ENCODE data around the gene TCAF1.
"Not testable (repeated sequence)": the region's sequence is repeated elsewhere in the genome, so short reads cannot be mapped to it uniquely, and the experiment has no call there.

Gene TCAF1

DNA sequence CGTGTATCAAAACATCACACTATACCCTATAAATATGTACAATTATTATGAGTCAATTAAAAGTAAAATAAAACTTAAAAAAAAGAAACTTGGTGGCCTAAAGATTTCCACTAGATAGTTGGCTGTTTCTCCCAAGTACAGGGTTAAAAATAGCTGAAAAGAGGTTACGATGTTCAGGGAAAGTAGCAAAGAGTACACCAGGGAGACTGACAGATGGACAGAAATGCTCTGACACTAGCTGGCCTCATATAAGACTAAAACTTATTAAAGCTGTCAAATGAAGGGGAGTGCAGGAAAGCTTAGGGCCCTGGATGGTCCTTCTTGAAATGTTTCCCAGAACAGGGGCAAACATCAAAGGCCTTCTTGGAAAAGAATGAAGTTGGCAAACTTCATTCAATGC is 51.3 kb downstream of the TCAF1 start:
- DNase-seq = no peak

DNA sequence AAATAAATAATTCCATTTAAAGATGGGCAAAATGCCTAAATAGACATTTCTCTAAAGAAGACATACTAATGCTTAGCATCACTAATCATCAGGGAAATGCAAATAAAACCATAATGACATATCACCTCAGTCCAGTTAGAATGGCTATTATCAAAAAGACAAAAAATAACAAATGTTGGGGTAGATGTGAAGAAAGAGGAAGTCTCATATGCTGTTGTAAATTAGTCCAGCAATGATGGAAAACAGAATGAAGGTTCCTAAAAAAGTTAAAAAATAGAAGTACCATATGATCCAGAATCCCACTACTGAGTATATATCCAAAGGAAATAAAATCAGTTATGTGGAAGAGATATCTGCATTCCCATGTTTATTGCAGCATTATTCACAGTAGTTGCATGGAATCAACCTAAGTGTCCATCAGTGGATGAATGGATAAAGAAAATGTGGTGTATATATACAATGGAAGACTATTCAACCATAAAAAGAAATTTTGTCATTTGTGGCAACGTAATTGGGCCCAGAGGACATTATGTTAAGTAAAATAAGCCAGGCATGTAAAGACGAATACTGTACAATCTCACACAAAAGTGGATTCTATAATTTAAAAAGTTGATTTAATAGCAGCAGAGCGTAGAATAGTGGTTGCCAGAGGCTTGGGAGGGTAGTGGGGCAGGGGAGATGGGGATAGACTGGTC is 52.0 kb downstream of the TCAF1 start:
- DNase-seq = no peak

DNA sequence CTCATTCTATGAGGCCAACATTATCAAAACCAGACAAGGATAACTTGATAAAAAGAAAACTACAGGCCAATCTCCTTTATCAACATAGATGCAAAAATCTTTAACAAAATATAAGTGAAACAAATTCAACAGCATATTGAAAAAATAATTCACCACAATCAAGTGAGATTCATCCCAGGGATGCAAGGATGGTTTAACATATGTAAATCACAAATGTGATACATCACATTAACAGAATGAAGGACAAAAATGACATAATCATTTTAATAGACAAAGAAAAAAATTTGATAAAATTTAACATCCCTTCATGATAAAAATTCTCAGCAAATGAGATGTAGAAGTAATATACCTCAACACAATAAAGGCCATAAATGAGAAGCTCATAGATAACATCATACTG is 53.8 kb downstream of the TCAF1 start:
- no peak for DNase-seq

DNA sequence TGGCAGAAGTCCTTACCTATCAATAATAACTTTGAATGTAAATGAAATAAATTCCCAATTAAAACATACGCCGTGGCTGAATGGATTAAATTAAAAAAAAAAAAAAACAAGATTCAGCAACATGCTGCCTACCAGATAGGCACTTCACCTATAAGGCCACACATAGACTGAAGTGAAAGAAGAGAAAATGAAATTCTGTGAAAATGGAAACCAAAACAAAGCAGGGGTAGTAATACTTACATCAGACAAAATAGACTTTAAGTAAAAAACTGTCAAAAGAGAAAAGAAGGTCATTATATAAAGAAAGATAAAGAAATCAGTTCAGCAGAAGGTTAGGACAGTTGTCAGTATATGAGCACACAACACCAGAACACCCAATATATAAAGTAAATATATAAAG is 55.3 kb downstream of the TCAF1 start:
- DNase-seq = no peak

DNA sequence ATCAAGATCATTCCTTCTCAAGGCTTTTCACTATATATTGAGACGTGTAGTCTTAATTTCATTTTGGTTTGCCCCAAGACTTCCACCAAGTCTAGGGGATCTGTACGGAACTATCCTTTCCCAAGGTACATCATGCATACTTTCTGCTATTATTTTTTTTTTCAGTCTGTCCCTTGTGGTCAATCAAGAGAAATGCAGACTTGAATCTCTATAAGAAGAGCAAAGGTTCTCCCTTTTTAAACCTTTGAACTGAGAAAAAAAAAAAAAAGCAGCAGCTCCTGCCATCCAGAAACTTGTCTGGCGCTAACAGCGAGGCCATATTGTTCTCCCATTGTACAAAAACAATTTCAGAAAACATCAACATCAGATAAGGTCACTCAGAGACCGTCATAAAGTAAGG is 60.3 kb downstream of the TCAF1 start:
- not testable (repeated sequence) for DNase-seq

DNA sequence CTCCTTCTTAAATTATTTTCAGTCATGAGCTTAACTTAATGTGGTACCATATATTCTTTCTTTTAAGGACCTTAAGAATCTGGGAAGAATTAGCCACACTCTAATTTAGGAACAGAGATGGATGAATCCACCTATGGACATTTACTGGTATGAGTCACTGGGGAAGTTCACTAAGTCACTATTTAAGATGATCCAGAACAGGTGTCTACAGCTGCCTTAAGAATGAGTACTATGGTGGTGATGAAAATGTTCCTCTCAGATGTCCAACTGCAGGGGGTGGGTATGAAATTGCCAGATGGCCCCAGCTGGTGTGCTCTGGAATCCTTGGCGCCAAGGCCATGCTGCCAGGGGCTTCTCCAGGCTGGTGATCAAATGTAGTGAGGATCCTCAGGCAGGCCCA is 61.9 kb downstream of the TCAF1 start:
- not testable (repeated sequence) for DNase-seq

DNA sequence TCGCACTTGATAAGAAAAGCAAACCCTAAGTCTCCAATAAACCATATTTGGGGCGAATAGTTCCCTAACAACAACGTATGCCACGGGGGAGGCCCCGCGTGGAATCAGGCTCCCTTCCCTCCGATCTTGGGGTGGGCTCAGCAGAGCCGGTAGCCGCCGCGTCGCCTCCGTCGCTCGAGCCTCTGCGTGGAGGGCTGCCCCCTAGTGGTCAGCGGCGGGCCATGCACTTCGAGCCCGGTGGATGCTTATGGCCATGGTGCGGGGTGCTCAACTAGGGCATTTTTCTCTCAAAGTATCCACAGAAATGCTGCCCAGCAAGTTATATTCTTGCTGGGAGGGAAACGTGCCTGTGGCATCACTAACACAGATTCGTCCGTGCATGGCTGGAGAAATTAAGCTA is 64.8 kb downstream of the TCAF1 start:
- DNase-seq = peak; percentile 97

DNA sequence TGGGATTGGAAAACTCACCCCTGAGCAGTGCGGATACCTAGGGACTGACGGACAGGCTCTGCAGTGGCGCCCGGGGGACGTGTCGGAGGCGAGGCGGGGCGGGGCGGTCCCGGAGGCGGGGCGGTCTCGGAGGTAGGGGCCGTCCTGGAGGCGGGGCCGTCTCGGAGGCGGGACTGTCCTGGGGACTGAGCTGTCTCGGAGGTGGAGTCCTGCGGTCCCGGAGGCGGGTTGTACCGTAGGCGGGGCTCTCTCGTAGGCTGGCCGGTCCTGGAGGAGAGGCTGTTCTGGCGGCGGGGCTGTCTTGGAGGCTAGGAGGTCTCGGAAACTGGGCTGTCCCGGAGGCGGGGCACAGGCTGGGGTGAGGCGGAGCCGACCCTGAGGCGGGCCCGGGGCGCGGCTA is 65.4 kb downstream of the TCAF1 start:
- DNase-seq = peak; percentile 94 to 95

DNA sequence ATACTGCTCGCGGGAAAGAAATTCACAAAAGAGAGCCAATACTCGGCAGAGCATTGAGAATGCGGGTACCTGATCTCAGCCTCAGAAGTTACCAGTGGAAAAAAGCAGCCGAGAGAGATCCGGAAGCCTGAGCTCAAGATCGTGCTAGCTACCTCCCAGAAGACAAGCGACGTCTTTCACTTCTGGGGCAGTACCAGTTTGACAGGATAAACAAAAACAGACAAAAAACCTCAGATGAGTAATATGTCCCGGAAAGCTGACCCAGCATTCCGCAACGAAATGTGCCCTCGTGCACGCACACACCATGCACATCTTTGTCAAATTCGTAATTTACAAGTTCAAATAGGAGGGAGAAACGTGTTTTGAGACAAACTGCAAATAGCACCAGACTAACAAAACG is 65.9 kb downstream of the TCAF1 start:
- DNase-seq = not testable (repeated sequence)

DNA sequence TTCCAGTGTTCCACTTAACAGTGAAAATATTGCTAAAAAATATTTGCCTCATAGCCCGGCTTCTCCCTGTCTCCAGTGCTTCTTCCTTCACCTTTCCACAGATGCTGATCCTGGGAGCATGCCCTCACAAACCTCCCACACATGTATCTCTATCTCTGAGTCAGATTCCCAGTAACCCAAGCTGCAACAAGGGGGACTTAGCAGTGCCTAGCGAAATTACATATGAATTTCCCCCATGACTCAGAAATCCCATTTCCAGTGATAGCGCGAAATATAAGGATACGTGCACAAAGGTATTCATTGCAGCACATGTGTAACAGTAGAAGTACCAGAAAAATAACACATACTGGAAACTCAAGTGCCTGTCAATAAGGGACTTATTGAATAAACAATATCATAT is 75.4 kb downstream of the TCAF1 start:
- not testable (repeated sequence) for DNase-seq

DNA sequence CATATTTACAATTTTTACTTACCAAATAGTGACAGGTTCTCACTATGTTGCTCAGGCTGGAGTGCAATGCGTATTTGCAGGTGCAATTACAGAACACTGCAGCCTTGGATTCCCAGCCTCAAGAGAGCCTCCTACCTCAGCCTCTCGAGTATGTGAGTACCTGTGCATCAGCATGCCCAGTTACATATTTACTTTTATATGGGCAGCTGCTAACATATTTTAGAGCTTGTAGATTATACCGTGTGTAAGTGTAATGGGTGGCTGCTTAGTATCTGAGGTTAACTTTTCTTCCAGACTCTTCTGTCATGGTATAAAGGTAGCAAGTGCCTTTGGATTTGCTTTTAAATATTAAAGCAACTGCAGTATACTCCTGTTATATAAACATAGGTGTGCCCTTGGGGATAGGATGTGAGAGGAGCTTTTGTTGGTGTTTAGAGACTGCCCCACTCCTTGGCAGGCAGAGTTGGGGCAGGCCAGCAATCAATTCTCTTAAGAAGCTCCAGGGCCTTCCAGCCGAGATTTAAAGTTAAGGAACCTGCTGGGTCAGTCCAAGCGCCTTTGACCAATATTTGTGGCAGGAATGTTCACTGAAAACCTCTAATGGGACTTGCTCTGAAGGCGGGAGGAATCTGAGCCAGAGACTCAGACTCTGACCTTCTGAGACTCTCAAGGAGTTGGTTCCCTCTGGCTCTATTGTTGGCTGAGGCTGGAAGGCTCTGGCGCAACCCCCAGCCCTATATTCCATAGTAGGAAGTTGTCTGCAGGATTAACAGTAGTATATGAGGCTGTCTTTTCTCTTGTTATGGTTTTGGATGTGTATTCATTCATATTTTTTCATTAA is 77.5 kb downstream of the TCAF1 start:
- not testable (repeated sequence) for DNase-seq

DNA sequence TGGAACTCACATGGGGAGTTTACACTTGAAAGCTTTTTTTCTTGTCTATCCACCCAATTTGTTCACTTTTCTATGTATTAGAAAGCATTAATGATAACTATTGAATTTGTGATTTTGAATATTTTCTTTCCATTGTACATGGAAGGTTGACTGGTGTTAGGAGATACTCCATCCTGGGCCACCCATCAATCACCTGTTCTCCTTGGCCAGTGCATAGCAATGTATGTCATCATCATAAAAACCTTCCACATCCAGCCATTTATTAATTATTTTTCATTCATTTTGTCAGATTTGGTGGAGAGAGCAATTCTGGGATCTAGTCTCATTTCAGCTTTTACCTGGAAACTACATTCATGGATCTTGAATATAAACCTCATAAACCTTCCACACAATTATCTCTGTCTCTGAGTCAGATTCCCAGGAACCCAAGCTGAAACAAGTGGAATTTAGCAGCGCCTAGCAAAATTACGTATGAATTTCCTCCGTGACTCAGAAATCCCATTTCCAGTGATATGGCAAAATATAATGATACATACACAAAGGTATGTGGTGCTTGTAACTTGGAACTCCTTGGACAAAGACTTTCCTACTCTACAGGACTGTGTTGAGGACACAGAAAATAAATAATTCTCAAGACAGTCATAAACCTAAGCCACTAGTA is 78.2 kb downstream of the TCAF1 start:
- DNase-seq = not testable (repeated sequence)

DNA sequence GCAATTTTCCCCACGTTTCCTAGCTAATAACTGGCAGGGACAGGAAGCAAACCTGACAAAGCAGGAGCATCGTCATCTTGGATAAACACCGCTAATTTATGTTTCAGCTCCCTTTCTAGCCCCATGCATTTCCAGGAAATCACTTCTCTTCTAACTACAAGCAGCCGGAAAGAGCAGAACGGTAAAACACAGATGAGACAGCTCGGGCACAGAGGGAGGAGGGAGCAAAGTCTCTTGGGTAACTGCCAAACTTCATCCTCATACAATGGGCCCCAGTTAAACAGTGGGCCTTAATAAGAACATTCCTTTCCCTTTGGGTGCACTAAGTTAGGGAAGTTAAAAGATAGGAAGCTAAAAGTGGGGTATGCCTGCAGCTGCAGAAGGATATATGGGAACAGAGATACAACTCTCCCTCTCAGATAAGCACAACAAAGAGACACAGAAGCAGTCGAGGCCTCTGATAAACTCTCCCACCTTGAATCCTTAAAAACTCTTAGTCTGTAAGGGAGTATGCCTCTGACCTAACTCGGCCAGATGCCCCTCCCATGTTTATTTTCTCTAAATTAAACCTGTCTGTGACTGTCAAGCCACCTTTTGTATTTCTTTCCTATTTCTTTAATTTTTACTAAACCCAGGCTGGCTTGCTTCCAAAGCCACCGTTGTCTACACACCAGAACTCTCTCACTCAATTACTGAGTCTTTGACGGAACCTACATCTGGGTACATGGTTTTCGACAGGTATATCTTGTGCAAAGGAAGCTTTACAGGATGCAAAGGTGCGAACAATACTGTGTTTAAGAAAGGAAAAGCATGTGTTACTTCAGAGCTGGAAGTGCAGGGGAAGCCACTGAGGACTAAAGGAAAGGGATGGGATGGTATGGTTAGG is 80.3 kb downstream of the TCAF1 start:
- DNase-seq = not testable (repeated sequence)

DNA sequence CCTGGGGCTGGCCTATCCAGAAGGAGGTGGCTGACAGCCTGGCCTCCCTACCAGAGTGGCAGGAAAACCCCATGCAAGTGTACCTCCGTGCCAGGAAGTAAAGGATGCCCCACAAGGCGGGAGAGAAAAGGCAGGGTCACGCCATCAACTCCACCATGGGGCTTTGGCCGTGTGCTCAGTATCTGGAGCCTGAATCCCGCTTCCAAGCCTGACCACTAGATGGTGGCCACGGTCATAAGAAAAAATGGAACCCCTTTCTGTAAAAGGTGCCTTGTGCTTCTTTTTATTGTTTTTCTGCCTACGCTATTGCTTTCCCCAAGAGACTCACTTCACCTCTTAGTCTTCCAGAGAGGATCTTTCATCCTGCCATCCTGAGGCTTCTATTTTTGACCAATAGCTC is 84.1 kb downstream of the TCAF1 start:
- DNase-seq = not testable (repeated sequence)

DNA sequence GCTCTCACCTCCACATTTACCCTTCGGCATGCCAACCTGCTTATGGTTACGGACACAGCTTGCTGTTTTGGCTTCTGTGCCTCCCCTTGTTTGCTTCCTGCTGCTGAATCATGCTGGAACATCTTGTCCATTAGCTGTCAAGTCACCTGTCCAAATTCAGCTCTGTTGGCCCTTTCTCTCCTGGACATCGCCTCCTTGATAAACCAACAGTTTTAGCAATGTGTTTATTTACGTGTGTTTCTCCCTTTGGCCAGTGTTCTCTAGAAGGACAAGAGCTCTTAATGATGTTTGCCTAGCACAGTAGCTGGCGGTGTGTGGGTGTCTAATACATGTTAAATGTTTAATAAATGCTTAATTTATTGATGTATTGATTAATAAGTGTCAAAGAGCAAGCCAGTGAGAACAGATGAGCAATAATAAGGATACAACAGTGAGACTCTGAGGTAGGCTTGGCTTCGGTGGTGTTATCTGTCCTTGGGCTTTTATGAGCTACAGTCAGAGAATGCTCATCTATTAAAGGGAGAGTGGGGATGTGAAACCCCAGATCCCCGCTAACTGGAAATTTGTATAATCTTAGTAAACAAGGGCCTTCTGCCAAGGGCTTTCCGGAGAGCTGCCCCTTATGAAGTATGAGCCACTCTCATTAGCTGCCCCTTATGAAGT is 85.4 kb downstream of the TCAF1 start:
- DNase-seq = not testable (repeated sequence)

DNA sequence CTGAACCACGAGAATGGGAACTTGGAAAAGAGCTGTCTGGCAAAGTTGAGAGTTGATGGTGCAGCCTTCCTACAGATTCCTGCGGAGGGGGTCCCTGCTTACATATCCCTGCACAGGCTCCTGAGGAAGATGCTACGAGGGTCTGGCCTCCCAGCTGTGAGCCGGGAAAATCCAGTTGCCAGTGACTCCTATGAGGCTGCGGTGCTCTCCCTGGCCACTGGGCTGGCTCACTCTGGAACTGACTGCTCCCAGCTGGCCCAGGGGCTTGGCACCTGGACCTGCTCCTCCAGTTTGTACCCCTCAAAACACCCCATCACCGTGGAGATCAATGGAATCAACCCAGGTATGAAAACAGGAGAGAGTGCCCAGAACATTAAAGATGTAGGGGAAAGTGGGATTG is 91.3 kb downstream of the TCAF1 start:
- not testable (repeated sequence) for DNase-seq

DNA sequence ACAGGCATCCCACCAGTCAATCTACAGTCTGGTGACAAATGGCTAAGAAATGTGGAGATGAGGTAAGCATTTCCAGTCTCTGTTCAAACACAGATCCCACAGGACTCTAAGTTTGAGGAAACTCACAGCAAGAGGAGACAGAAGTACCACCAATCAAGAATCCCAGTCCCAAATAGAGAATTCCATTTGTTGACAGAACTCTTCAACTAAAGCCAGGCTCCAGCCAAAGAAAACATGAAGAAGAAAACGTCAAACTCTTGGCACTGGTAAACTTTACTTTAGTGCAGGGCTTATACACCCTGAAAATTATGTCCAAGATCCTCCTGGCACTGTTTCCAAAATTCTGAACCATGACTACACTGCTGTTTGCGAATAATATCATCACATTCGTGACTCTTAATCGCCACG is 95.3 kb downstream of the TCAF1 start:
- not testable (repeated sequence) for DNase-seq
